ENCODE results near the gene AGAP2. TPM values are rescaled to one million over a fixed set of nuclear protein-coding genes. Genes with fewer than 3 reads are reported as not detected.

Gene AGAP2
- total RNA-seq, 1 experiment from 2014 or later: 2.0 TPM

DNA sequence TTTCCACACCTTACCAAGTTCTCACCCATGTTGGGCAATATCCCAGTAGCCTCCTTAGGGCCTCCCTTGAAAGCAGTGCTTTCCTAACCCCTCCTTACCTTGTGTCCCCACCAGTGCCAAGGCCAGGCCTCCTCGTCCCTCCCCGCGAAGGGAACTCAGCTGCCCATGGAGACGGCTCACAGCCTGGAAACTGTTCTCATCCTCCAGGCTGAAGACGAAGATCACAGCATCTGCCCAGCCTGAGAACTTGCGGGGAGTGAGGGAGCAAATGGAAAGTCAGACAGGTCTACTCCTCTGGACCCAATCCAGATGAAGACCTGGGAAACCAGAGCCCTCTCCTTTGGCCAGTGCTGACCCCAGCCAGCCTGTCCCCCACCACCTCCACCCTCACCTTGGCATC lies 4.6 kb downstream of the AGAP2 start (continued):
- no peak for TF ChIP-seq MYBL2 (CRISPR knock-in tag; IDR thresholded peaks at IDR 0.05)
- no peak for TF ChIP-seq SMAD3 (CRISPR knock-in tag; IDR thresholded peaks at IDR 0.05; ENCODE audit: borderline replicate concordance)

DNA sequence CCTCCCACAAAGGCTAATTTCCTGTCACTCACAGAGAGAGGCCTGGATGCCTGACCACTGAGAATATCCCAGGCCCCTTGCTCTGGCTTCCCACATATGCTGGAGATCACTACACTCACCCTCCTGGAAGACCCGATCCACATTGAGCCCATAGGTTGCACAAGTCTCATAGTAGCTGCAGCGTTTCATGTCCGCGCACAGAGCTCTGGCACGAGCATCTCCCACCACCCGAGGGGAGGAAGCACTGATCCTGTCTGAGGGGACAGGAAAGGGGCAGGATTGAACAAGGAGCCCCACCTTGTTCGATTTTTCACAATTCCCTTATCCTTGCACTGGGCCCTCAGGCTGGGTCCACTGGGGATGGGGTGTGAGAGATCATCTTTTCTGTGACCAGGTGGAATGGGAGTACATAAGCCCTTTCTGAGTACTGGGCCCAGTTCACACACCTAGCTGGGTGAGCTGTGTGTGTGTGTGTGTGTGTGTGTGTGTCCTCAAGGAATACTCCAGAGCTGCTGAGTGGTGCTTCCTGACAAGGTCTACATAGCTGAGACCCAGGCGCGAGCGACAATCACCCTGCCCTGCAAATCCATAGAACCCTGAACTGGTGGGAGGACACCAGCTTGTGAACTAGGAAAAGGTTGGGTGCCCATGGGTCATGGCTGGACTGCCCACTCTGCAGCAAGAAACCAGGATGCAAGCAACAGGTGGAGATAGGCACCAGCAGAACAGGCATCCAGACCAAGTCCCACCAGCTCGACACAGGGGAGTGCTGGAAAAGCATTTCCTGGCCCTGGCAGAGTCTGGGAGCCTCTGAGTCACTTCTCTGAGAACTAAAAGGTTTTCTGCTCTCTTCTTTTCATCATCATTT lies 5.6 kb downstream of the AGAP2 start:
- no peak overlapping the region for H3K4me3 Mint-ChIP-seq
- H3K9me3 Mint-ChIP-seq: no peaks in the 10 kb centered on the region
- peaks cover 98% of the 10 kb centered on the region for H3K27me3 Mint-ChIP-seq (ENCODE audit: low read depth)

DNA sequence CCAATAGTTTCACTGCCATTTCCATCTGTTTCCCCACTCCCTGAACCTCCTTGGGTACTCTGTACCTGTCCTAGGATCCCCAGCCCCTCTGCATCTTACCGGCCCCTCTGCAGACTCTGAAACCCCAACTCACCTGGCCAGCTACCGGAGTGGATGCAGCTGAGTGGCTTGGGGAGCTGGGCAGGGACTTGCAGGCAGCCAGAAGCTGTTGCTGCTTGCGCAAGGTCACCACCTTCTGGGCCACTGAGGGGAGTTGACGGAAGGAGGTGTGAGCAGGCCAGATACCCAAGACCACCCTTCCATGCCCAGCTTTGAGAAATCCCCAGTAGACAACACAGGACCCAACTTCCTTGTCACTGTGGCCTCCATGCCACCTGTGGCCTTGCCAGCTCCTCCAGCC lies 6.3 kb downstream of the AGAP2 start:
- H3K9me3 Mint-ChIP-seq: no peaks in the 10 kb centered on the region
- no peak overlapping the region for H3K4me3 Mint-ChIP-seq
- peaks cover 23% of the 10 kb centered on the region for H3K4me1 Mint-ChIP-seq
- no peaks in the 10 kb centered on the region for H3K36me3 Mint-ChIP-seq
- H3K27ac Mint-ChIP-seq: no peak overlapping the region
- H3K27me3 Mint-ChIP-seq (ENCODE audit: low read depth): peaks cover 100% of the 10 kb centered on the region
- ATAC-seq (no peak), DNase-seq (ENCODE audit: low spot score) (no peak)
- ChIA-PET CTCF (interaction anchor here (0.7 to 1.4 kb wide), 3 partner anchors 10 to 39 kb away, joined by 3 to 7 read pairs (median 3); partner anchors contain the start of gene OS9), POLR2A (no interaction called here)
- TF ChIP-seq MXD4 (CRISPR knock-in tag; IDR thresholded peaks at IDR 0.05; ENCODE audit: borderline replicate concordance): no peak
- TF ChIP-seq JAZF1 (CRISPR knock-in tag; IDR thresholded peaks at IDR 0.05): no peak
- TF ChIP-seq CREM (CRISPR knock-in tag; IDR thresholded peaks at IDR 0.05): no peak
- TF ChIP-seq KAT7 (CRISPR knock-in tag; IDR thresholded peaks at IDR 0.05; ENCODE audit: borderline replicate concordance): no peak
- TF ChIP-seq, protein P1, sequence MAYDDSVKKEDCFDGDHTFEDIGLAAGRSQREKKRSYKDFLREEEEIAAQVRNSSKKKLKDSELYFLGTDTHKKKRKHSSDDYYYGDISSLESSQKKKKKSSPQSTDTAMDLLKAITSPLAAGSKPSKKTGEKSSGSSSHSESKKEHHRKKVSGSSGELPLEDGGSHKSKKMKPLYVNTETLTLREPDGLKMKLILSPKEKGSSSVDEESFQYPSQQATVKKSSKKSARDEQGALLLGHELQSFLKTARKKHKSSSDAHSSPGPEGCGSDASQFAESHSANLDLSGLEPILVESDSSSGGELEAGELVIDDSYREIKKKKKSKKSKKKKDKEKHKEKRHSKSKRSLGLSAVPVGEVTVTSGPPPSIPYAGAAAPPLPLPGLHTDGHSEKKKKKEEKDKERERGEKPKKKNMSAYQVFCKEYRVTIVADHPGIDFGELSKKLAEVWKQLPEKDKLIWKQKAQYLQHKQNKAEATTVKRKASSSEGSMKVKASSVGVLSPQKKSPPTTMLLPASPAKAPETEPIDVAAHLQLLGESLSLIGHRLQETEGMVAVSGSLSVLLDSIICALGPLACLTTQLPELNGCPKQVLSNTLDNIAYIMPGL (CRISPR knock-in tag; IDR thresholded peaks at IDR 0.05): no peak
- no peak for TF ChIP-seq NR2C2 (CRISPR knock-in tag; IDR thresholded peaks at IDR 0.05)
- TF ChIP-seq, protein P2, sequence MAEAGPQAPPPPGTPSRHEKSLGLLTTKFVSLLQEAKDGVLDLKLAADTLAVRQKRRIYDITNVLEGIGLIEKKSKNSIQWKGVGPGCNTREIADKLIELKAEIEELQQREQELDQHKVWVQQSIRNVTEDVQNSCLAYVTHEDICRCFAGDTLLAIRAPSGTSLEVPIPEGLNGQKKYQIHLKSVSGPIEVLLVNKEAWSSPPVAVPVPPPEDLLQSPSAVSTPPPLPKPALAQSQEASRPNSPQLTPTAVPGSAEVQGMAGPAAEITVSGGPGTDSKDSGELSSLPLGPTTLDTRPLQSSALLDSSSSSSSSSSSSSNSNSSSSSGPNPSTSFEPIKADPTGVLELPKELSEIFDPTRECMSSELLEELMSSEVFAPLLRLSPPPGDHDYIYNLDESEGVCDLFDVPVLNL (CRISPR knock-in tag; IDR thresholded peaks at IDR 0.05; ENCODE audit: borderline replicate concordance, low read depth): no peak
- TF ChIP-seq, protein P3, sequence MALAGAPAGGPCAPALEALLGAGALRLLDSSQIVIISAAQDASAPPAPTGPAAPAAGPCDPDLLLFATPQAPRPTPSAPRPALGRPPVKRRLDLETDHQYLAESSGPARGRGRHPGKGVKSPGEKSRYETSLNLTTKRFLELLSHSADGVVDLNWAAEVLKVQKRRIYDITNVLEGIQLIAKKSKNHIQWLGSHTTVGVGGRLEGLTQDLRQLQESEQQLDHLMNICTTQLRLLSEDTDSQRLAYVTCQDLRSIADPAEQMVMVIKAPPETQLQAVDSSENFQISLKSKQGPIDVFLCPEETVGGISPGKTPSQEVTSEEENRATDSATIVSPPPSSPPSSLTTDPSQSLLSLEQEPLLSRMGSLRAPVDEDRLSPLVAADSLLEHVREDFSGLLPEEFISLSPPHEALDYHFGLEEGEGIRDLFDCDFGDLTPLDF (CRISPR knock-in tag; IDR thresholded peaks at IDR 0.05): no peak

More for the DNA sequence above, 5.6 kb downstream of the AGAP2 start:
- TF ChIP-seq ZNF219 (CRISPR knock-in tag; IDR thresholded peaks at IDR 0.05; ENCODE audit: borderline replicate concordance): no peak
- TF ChIP-seq ZNF423 (CRISPR knock-in tag; IDR thresholded peaks at IDR 0.05): no peak
- TF ChIP-seq RELA (CRISPR knock-in tag; IDR thresholded peaks at IDR 0.05; ENCODE audit: borderline replicate concordance): no peak
- no peak for TF ChIP-seq CREM (CRISPR knock-in tag; IDR thresholded peaks at IDR 0.05)
- TF ChIP-seq TEAD4 (CRISPR knock-in tag; IDR thresholded peaks at IDR 0.05): no peak
- no peak for TF ChIP-seq ZNF396 (CRISPR knock-in tag; IDR thresholded peaks at IDR 0.05; ENCODE audit: borderline replicate concordance)
- TF ChIP-seq, protein P4, sequence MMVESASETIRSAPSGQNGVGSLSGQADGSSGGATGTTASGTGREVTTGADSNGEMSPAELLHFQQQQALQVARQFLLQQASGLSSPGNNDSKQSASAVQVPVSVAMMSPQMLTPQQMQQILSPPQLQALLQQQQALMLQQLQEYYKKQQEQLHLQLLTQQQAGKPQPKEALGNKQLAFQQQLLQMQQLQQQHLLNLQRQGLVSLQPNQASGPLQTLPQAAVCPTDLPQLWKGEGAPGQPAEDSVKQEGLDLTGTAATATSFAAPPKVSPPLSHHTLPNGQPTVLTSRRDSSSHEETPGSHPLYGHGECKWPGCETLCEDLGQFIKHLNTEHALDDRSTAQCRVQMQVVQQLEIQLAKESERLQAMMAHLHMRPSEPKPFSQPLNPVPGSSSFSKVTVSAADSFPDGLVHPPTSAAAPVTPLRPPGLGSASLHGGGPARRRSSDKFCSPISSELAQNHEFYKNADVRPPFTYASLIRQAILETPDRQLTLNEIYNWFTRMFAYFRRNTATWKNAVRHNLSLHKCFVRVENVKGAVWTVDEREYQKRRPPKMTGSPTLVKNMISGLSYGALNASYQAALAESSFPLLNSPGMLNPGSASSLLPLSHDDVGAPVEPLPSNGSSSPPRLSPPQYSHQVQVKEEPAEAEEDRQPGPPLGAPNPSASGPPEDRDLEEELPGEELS (CRISPR knock-in tag; IDR thresholded peaks at IDR 0.05): no peak
- TF ChIP-seq MXD4 (CRISPR knock-in tag; IDR thresholded peaks at IDR 0.05; ENCODE audit: borderline replicate concordance): no peak
- TF ChIP-seq GTF2I (CRISPR knock-in tag; conservative IDR thresholded peaks at IDR 0.05): no peak
- no peak for TF ChIP-seq ELF4 (CRISPR knock-in tag; IDR thresholded peaks at IDR 0.05; ENCODE audit: low read depth)
- no peak for TF ChIP-seq ATF1 (CRISPR knock-in tag; IDR thresholded peaks at IDR 0.05)
- Mint-ChIP-seq H3K36me3 (no peaks in the 10 kb centered on the region), H3K4me1 (peaks cover 19% of the 10 kb centered on the region), H3K27ac (no peak overlapping the region)
- no peak for DNase-seq (ENCODE audit: low spot score)
- CTCF ChIA-PET: interaction anchor here (0.9 to 6.6 kb wide), 3 partner anchors 8 to 24 kb away, joined by 3 to 146 read pairs (median 5); no protein-coding TSS in a partner anchor
- POLR2A ChIA-PET: no interaction called here
- ATAC-seq: no peak
